ENCODE results near the gene ZNF385D. TPM values are rescaled to one million over a fixed set of nuclear protein-coding genes. Genes with fewer than 3 reads are reported as not detected.

Gene ZNF385D
- total RNA-seq, 2 donors from 2014 or later: 1.5 to 2.6 TPM

GRCh38 chr3:21777821-21778220 is 26.8 kb upstream of the ZNF385D start:
- Histone ChIP-seq H3K27ac (no peak overlapping the region), H3K4me1 (no peaks in the 10 kb centered on the region), H3K9me3 (no peaks in the 10 kb centered on the region), H3K27me3 (no peaks in the 10 kb centered on the region), H3K36me3 (no peaks in the 10 kb centered on the region), H3K4me3 (no peak overlapping the region), H3K9ac (ENCODE audit: low read depth in 2 of 2, low read length in 2 of 2) (no peak overlapping the region)
- intact Hi-C loops (cut with DNase I): no loop called here
- DNase-seq: no peak
- no peak for TF ChIP-seq CTCF (IDR thresholded peaks at IDR 0.05)

GRCh38 chr3:21766002-21766401 is 15.0 kb upstream of the ZNF385D start:
- no peaks in the 10 kb centered on the region for H3K4me1 ChIP-seq
- intact Hi-C loops (cut with DNase I): no loop called here
- no peak overlapping the region for H3K9ac ChIP-seq (ENCODE audit: low read depth in 2 of 2, low read length in 2 of 2)
- no peak overlapping the region for H3K4me3 ChIP-seq
- no peak for TF ChIP-seq CTCF (IDR thresholded peaks at IDR 0.05)
- H3K36me3 ChIP-seq: no peaks in the 10 kb centered on the region
- H3K9me3 ChIP-seq: no peaks in the 10 kb centered on the region
- DNase-seq: no peak
- no peaks in the 10 kb centered on the region for H3K27me3 ChIP-seq
- no peak overlapping the region for H3K27ac ChIP-seq

GRCh38 chr3:21755896-21756295 is 4.9 kb upstream of the ZNF385D start:
- DNase-seq: no peak
- no peaks in the 10 kb centered on the region for H3K27me3 ChIP-seq
- no peak overlapping the region for H3K4me3 ChIP-seq
- H3K27ac ChIP-seq: no peak overlapping the region
- no peaks in the 10 kb centered on the region for H3K36me3 ChIP-seq
- TF ChIP-seq CTCF (IDR thresholded peaks at IDR 0.05): no peak
- intact Hi-C loops (cut with DNase I): no loop called here
- H3K9me3 ChIP-seq: no peaks in the 10 kb centered on the region
- H3K4me1 ChIP-seq: no peaks in the 10 kb centered on the region
- H3K9ac ChIP-seq (ENCODE audit: low read depth in 2 of 2, low read length in 2 of 2): no peak overlapping the region

GRCh38 chr3:21754839-21755238 is 3.8 kb upstream of the ZNF385D start:
- no peak for TF ChIP-seq CTCF (IDR thresholded peaks at IDR 0.05)
- Histone ChIP-seq H3K4me1 (no peaks in the 10 kb centered on the region), H3K9ac (ENCODE audit: low read depth in 2 of 2, low read length in 2 of 2) (no peak overlapping the region), H3K27me3 (no peaks in the 10 kb centered on the region), H3K27ac (no peak overlapping the region), H3K36me3 (no peaks in the 10 kb centered on the region), H3K4me3 (no peak overlapping the region), H3K9me3 (no peaks in the 10 kb centered on the region)
- no peak for DNase-seq
- intact Hi-C loops (cut with DNase I): no loop called here

- no peak for TF ChIP-seq CTCF (IDR thresholded peaks at IDR 0.05)
- no peak overlapping the region for H3K4me3 ChIP-seq
- no peak for DNase-seq
- H3K27me3 ChIP-seq: no peaks in the 10 kb centered on the region
- no peaks in the 10 kb centered on the region for H3K9me3 ChIP-seq
- intact Hi-C loops (cut with DNase I): no loop called here
- H3K9ac ChIP-seq (ENCODE audit: low read depth in 2 of 2, low read length in 2 of 2): no peak overlapping the region
- H3K4me1 ChIP-seq: no peaks in the 10 kb centered on the region
- no peaks in the 10 kb centered on the region for H3K36me3 ChIP-seq
- no peak overlapping the region for H3K27ac ChIP-seq
Observed at GRCh38 chr3:21752749-21753347, 1.8 kb upstream of the ZNF385D start.

Measured in colonic mucosa (tissue), 4 donors.